NCI-H1930 (cell line): ENCODE data around the gene PBX1.

Experiments
- DNase-seq, 2 experiments: peaks; one replicate each; lab custom pipeline; 2025; lab: John Stamatoyannopoulos, UW

The PBX1 gene

GRCh38 chr1:164699815-164700491 lies 141.0 kb downstream of the PBX1 start:
- DNase-seq = no peak

- DNase-seq = no peak
Measured at GRCh38 chr1:164700683-164701082, 141.7 kb downstream of the PBX1 start.

- no peak for DNase-seq
Measured at GRCh38 chr1:164701189-164701761, 142.3 kb downstream of the PBX1 start.

- no peak for DNase-seq
Measured at GRCh38 chr1:164702216-164702615, 143.2 kb downstream of the PBX1 start.

GRCh38 chr1:164702664-164703063 lies 143.7 kb downstream of the PBX1 start:
- no peak for DNase-seq

- DNase-seq = no peak
Measured at GRCh38 chr1:164703463-164703862, 144.5 kb downstream of the PBX1 start.

- no peak for DNase-seq
Measured at GRCh38 chr1:164703960-164704411, 145.0 kb downstream of the PBX1 start.

GRCh38 chr1:164704954-164705353 lies 146.0 kb downstream of the PBX1 start:
- no peak for DNase-seq

- no peak for DNase-seq
Measured at GRCh38 chr1:164706606-164706987, 147.6 kb downstream of the PBX1 start.

- no peak for DNase-seq
Measured at GRCh38 chr1:164707868-164708331, 148.9 kb downstream of the PBX1 start.

- no peak for DNase-seq
Measured at GRCh38 chr1:164708596-164708995, 149.6 kb downstream of the PBX1 start.

GRCh38 chr1:164709126-164709525 lies 150.1 kb downstream of the PBX1 start:
- no peak for DNase-seq

GRCh38 chr1:164709541-164710278 lies 150.7 kb downstream of the PBX1 start:
- no peak for DNase-seq

- no peak for DNase-seq
Measured at GRCh38 chr1:164712131-164713036, 153.4 kb downstream of the PBX1 start.

- DNase-seq = no peak
Measured at GRCh38 chr1:164713456-164714207, 154.6 kb downstream of the PBX1 start.

GRCh38 chr1:164716992-164717703 lies 158.2 kb downstream of the PBX1 start:
- DNase-seq = no peak

- DNase-seq = no peak
Measured at GRCh38 chr1:164718821-164719220, 159.8 kb downstream of the PBX1 start.

- DNase-seq = no peak
Measured at GRCh38 chr1:164719676-164720439, 160.9 kb downstream of the PBX1 start.

- no peak for DNase-seq
Measured at GRCh38 chr1:164720440-164721227, 161.7 kb downstream of the PBX1 start.
